ENCODE data around the gene DARS2.

DARS2 gene

DNA sequence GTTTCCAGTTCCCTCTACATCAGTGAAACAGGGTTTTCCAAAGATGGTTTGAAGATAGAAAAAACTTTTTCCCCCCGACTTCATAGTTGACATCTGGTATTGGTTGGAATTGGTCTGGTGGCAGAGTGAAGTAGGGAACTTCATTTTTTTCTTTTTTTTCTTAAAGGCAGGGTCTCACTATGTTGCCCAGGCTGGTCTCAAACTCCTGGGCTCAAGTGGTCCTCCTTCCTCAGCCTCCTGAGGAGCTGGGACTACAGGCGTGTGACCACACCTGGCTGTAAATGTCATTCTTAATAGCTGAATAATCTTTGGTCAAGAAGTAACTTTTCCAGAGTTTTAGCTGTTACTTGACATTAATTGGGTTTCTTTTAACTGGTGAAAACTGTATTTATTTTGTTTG lies 65.4 kb downstream of the DARS2 start:
- DNase-seq = no peak

- DNase-seq = no peak
These were observed 69.1 kb downstream of the DARS2 start for GRCh38 chr1:173893611-173894010.

DNA sequence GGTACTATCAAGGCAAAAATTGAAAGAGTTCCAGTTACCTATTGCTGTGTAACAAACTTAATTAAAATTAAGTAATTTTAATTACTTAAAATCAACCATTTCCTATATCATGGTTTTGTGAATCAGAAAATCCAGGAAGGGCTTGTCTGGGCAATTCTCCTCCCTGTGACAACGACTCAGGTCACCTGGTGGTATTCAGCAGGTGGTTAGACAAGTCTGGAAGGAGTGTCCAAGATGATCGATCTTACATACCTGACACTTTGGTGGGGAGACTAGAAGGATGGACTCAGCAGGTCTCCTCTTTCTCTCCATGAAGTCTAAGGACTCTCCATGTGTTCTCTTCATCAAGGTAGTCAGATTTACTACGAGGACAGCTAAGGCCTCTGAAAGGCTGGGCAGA lies 69.7 kb downstream of the DARS2 start:
- DNase-seq = no peak

- no peak for DNase-seq
These were observed 76.0 kb downstream of the DARS2 start for GRCh38 chr1:173900427-173900826.

- no peak for DNase-seq
These were observed 76.5 kb downstream of the DARS2 start for GRCh38 chr1:173900992-173901391.

DNA sequence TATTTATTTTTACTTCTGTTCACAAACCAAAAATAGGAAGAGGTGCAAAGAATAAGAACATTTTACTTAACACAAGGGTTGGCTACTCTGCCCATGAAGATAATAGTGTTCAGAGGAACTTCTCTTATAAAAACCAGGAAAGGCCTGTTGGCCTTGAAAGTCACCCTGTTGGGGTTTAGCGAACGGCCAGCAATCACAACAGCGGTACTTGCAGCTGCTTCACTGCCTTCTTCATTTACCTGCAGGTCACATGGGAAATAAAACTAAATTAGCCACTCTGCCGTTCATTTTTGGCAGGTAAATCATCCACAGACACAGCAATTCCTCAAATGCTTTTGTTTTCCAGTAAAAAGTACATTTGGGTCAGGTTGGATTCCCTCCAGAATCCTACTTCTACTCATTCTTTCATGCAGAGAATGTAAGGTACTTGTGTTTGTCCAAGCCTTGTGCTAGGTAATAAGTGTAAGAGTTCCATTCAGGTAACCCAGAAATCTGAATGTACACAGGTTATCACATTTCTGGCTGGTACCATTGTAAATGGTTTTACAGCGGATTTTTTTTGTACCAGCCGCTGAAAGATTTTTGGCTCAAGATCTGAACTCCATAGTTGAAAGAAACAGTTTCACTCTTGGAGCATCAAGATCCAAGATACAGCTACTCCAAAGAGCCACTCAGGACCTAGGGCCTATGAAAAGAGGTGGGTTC lies 79.5 kb downstream of the DARS2 start:
- DNase-seq = no peak

Measured in NCI-H526 (cell line).